Stimulated activated CD8-positive, alpha-beta memory T cell treated with anti-CD3 and anti-CD28 coated beads, Interleukin-7, amount 100 ng/mL, for 24 hours (primary cell): ENCODE measurements around the gene PRR16.

Source experiments
- DNase-seq: peaks from one replicate; pipeline ENCODE4 v3.0.0-alpha.2; 2020; ENCODE audit warnings: low read depth

Gene PRR16

GRCh38 chr5:120576588-120576987 lies 112.5 kb downstream of the PRR16 start:
- DNase-seq: no peak

DNA sequence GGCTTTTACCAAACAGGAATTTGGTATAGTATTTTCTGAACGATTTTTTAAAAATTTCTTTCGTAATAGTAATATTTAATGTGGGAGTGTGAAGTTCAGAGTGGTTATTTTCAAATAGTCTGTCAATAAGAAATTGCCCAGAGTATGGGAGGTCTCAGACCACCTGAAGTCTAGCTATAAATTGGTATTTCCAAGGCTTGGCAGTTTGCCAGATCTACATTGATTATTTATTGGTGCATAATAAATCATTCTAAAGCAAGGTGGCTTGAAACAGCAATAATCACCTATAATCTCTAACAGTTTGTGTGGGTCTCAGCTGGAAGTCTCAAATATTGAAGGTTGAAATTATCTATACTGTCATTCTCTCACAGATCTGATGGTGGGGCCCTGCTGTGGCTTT lies 118.5 kb downstream of the PRR16 start:
- no peak for DNase-seq

DNA sequence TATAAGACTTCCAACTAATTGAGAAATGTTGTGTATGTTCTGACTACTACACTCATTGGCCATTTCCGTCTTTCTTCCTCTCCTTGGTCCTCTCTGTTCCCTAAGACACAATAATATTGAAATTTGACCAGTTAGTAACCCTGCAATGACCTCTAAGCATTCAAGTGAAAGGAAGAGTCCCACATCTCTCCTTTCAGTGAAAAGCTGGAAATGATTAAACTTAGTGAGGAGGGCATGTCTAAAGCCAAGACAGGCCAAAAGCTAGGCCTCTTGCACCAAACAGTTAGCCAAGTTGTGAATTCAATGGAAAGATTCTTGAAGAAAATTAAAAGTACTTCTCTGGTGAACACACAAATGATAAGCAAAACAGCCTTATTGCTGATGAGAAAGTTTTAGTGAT lies 122.5 kb downstream of the PRR16 start:
- DNase-seq: no peak

DNA sequence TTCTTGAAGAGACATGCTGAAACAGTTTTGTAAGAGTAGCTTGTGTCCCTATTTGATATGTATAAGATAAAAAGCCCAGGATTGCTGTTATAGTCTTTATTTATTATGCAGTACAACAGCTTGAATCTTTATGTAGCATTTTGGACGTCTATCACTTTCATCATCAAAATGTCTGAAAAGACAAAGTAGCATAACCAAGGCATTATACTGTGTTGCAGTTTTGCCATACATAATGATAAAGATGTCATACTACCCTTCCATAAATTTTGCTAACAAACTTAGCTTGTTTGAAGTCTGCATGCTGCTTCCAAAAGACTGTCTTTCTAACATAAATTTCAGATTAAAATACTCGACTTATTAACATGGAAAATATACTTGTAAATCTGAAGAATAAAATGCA lies 127.8 kb downstream of the PRR16 start:
- no peak for DNase-seq

- no peak for DNase-seq
Observed at GRCh38 chr5:120599576-120599975, 135.5 kb downstream of the PRR16 start.

GRCh38 chr5:120600639-120601038 lies 136.5 kb downstream of the PRR16 start:
- DNase-seq: no peak

GRCh38 chr5:120602033-120602432 lies 137.9 kb downstream of the PRR16 start:
- no peak for DNase-seq

GRCh38 chr5:120604884-120605283 lies 140.8 kb downstream of the PRR16 start:
- DNase-seq: no peak

- DNase-seq: no peak
Observed at GRCh38 chr5:120605325-120606079, 141.4 kb downstream of the PRR16 start.

- DNase-seq: no peak
Observed at GRCh38 chr5:120609570-120609969, 145.5 kb downstream of the PRR16 start.

GRCh38 chr5:120610145-120610544 lies 146.0 kb downstream of the PRR16 start:
- no peak for DNase-seq

DNA sequence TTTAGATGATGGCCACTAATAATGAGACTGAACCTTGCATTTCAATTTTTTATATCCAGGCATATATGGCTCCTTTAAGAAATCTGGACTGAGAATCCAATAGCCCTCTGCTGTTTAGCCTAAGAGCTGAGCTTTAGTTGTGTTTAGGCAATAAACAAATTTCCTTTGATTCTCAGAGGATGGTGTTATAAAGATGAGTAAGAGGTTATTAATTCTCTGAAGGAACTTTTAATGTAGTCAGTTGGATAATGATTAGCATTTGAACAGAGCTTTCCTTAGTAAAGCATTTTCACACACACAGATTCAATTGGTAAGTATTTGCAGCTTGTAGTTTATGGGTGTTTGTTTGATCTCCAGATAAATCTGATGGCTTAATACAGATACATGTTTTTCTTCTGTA lies 149.6 kb downstream of the PRR16 start:
- DNase-seq: no peak

GRCh38 chr5:120614531-120615180 lies 150.6 kb downstream of the PRR16 start:
- DNase-seq: no peak

DNA sequence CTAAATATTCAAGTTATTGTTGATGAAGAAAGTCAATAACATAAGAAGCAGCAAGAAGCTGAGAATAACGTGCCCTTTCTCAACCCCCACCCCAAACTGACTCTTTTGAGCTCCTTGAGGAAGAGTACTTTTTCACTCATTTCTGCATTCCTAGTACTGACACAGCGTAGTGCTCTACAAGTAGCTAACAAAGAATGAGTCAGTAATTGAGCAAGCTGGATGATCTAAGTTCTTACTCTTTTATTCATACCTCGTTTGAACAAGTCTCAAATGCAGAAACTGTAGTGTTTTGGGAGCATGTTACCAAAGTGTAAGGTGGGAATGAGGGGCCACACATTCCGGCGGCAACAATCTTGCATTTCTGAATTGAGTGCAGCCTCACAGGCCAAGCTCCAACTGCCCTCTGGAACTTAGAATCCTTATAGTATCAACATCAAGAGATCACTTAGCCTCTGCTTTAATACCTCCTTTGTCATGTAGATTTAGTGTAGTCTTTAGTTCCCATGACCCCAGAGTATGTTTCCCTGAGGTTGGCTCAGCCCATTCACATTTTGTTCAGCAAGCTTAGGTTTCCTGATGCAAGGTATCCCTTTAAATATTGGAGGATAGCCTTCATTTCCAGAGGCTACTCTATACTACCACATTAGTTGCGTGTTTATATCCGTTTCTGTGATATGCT lies 152.0 kb downstream of the PRR16 start:
- no peak for DNase-seq

- DNase-seq: no peak
Observed at GRCh38 chr5:120621339-120621738, 157.2 kb downstream of the PRR16 start.

GRCh38 chr5:120624021-120624563 lies 160.0 kb downstream of the PRR16 start:
- no peak for DNase-seq

- no peak for DNase-seq
Observed at GRCh38 chr5:120628156-120628555, 164.1 kb downstream of the PRR16 start.

DNA sequence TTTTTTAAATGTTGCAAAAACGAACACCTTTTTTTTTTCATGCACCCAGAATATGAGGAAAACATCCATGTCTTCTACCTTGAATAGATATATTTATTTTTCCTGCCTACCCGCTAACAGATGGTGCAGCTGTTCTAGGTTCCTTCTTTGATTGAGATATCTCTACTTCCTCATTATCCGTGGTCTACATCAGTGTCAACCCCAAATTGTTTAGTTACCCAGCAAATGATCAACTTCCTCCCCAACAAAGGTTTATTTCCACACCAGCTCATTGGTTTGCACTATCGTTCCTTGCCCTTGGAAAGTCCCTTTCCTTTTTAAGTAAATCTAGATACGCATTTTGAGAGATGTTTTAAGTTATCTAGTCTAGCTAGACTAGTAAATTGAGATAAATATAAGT lies 166.4 kb downstream of the PRR16 start:
- no peak for DNase-seq

GRCh38 chr5:120631611-120632010 lies 167.5 kb downstream of the PRR16 start:
- DNase-seq: no peak

GRCh38 chr5:120632430-120632829 lies 168.3 kb downstream of the PRR16 start:
- no peak for DNase-seq

- DNase-seq: no peak
Observed at GRCh38 chr5:120638449-120638848, 174.3 kb downstream of the PRR16 start.

- no peak for DNase-seq
Observed at GRCh38 chr5:120640778-120641177, 176.7 kb downstream of the PRR16 start.

DNA sequence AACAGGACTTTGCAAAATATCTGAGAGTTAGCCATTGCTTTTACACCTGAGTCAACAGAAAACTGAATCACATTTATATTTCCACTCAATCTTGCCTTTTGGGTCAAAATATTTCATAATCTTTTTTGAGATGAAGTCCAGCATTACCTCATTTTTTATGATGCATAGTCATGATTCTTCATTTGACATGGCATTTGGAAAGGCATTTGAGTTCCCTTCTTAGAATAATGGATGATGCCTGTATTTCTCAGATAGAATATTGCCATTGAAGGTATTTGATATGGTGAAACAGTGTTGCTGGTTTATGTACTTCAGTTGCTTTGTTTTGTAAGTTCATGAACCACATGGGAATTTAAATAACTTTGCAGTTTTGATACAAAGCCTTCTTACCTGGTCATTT lies 180.4 kb downstream of the PRR16 start:
- DNase-seq: no peak
